ENCODE results near the gene CAMTA1.

Gene CAMTA1

GRCh38 chr1:7743346-7743745 lies 958.1 kb downstream of the CAMTA1 start:
- DNase-seq (ENCODE audit: low read depth), result no peak

GRCh38 chr1:7744882-7745281 lies 959.6 kb downstream of the CAMTA1 start:
- DNase-seq (ENCODE audit: low read depth), result no peak

DNA sequence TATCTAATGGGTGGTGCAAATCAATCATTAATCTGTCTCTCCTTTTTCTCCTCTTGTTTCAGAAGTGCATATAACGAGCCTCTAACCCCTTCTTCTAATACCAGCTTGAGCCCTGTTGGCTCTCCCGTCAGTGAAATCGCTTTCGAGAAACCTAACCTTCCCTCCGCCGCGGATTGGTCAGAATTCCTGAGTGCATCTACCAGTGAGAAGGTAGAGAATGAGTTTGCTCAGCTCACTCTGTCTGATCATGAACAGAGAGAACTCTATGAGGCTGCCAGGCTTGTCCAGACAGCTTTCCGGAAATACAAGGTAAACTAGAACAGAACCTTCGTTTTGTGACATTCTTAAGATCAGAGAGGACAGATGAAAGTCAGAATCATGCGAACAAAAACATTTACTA lies 960.5 kb downstream of the CAMTA1 start:
- no peak for DNase-seq (ENCODE audit: low read depth)

GRCh38 chr1:7747605-7748004 lies 962.4 kb downstream of the CAMTA1 start:
- no peak for DNase-seq (ENCODE audit: low read depth)

- DNase-seq (ENCODE audit: low read depth), result no peak
These were observed 963.9 kb downstream of the CAMTA1 start for GRCh38 chr1:7749126-7749525.

DNA sequence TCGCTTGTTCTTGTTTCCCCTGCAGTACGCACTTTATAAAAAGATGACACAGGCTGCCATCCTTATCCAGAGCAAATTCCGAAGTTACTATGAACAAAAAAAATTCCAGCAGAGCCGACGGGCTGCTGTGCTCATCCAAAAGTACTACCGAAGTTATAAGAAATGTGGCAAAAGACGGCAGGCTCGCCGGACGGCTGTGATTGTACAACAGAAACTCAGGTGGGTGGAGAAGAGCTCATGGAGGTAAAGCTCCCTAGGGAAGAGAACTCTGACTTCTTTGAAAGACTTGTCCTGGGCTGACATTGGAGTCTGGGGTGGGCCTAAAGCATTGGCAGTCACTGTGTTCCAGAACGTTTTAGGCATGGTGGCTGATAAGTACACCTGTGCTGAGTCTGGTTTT lies 965.9 kb downstream of the CAMTA1 start:
- DNase-seq (ENCODE audit: low read depth), result no peak

- no peak for DNase-seq (ENCODE audit: low read depth)
These were observed 967.5 kb downstream of the CAMTA1 start for GRCh38 chr1:7752512-7753417.

- DNase-seq (ENCODE audit: low read depth), result no peak
These were observed 968.4 kb downstream of the CAMTA1 start for GRCh38 chr1:7753641-7754040.

DNA sequence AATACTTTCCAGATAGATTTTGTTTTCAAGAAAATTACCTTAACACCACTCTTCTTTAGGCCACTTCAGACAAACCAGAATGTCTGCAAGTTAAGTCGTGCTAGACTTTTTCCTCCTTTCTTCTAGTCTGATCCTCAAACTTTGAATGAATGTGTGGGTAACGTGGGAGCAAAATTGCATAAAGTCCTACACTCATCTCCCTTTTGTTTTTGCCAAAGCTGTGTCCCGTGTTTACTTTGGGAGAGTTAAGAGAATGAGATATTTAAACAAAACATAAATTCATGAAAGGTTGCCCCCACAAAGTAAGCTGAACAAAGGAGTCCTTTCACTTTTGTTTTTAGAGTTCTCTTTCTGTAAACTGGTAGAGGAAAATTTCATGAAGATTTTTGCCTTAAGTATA lies 969.0 kb downstream of the CAMTA1 start:
- no peak for DNase-seq (ENCODE audit: low read depth)

- no peak for DNase-seq (ENCODE audit: low read depth)
These were observed 970.2 kb downstream of the CAMTA1 start for GRCh38 chr1:7755448-7755847.

GRCh38 chr1:7760245-7760644 lies 975.0 kb downstream of the CAMTA1 start:
- no peak for DNase-seq (ENCODE audit: low read depth)

GRCh38 chr1:7761103-7761502 lies 975.8 kb downstream of the CAMTA1 start:
- no peak for DNase-seq (ENCODE audit: low read depth)

- no peak for DNase-seq (ENCODE audit: low read depth)
These were observed 981.9 kb downstream of the CAMTA1 start for GRCh38 chr1:7767176-7767575.

GRCh38 chr1:7768583-7768982 lies 983.3 kb downstream of the CAMTA1 start:
- DNase-seq (ENCODE audit: low read depth), result no peak

DNA sequence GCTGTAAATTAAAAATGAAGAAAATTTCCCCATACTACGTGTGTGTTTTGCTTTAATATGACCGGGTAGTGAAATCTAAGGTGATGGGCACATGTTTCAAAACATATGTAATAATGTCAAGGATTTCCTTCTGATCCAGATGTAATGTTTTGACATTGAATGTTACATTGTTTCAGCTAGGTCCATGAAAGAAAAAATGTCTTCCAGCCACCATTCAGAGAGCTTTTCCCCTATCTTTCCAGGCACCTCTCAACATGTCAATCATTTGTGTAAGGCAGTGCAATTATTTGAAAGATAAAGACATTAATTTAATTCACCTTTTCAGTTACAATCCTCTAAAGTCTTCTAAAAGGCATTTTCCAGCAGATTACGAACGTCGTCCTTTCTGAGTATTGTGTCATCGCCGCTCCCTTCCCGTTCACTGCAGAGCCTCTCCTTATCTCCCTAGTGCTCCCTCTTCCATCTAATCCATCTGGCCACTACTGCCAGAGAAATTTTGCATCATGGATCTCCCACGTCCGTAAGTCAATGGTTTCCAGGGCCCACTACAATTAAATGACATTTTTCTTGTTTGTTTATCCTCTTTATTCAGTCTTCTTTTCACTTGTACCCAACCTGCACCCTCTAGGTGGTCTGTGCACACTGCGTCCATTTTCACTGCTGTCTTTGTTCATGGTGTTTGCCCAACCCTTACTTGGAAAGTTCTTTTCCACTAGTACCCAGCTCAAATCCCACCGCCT lies 984.6 kb downstream of the CAMTA1 start:
- DNase-seq (ENCODE audit: low read depth), result no peak

GRCh38 chr1:7770669-7770996 lies 985.4 kb downstream of the CAMTA1 start:
- DNase-seq (ENCODE audit: low read depth), result no peak

DNA sequence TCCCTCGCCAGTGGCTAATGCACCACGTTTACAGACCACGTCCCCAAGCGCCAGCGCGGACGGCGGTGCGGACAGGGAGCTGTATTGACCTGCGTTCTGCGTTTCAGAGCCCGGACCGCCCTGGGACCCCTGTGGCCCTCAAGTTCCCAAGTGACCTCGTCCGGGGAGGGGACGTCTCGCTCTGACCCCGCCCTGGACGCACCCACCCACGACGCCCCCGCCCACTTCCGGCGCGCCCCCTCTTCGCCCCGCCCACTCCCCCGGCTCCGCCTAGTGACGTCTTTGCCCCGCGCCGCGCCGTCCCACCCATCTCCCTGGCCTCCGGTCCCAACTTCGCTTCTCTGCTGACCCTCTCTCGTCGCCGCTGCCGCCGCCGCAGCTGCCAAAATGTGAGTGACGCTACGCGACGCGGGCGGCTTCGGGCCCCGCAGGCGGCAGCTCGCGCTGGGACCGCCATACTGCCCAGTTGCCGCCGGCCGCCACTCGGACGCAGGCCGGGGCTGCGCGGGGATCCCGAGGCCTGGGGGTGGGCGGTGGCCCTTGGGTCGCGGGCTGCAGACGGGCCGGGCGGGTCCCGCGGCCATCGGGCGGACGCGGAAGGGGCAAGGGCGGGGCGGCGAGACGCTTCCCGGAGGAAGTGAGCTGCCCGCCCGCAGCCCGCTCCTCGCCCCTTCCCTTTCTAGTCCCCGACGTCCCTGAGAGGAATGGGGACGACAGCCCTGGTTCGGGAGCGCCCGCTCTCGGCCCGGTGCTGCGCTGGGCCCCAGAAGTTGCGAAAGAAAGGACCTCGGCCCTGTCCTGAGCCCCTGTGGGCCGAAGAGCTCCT lies 986.0 kb downstream of the CAMTA1 start, which contains the start of gene VAMP3:
TSS of gene VAMP3 (plus strand) at position 300 of the 826 bp plus-strand sequence. CDS start at position 388, 88 bp downstream.
- peak; percentile 90 for DNase-seq (ENCODE audit: low read depth)

- no peak for DNase-seq (ENCODE audit: low read depth)
These were observed 986.6 kb downstream of the CAMTA1 start for GRCh38 chr1:7771823-7772299.

- no peak for DNase-seq (ENCODE audit: low read depth)
These were observed 992.3 kb downstream of the CAMTA1 start for GRCh38 chr1:7777591-7777990.

- no peak for DNase-seq (ENCODE audit: low read depth)
These were observed 992.9 kb downstream of the CAMTA1 start for GRCh38 chr1:7778133-7778628.

GRCh38 chr1:7780976-7781375 lies 995.7 kb downstream of the CAMTA1 start:
- no peak for DNase-seq (ENCODE audit: low read depth)

DNA sequence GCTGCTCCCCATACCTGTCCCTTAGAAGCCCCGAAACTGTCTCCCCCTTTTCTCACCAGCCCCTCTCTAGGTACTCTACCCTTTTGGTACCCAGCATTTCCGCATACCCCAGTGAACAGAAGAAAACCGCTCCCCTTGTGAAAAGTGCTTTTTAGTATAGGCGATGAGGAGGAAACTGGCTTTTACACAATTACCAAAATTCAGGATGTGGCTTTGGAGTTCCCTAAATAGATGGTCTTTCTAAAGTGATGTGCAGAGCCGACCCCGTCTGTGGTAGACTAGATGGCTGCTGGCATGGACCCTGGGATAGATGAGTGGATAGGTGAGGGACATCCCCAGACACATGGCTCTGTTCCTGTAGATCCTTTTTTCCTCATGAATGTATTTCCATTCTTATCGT lies 996.2 kb downstream of the CAMTA1 start:
- DNase-seq (ENCODE audit: low read depth), result no peak
